SU-DHL-6 (cell line): ENCODE measurements around the gene SIK3.

Experiments
- H2AFZ ChIP-seq: fragments of 200-600 bp; sonication (generic); 2 replicates; pipeline ENCODE4 v1.6.1; 2014; ENCODE audit warnings: low read depth, mild to moderate bottlenecking, moderate library complexity, mixed read lengths, antibody characterized with exemption, low read length; ENCODE audit not compliant: severe bottlenecking
- H3F3A ChIP-seq: fragments of 200-600 bp; shearing (Covaris generic); 2 replicates; pipeline ENCODE4 v1.6.0; 2016; ENCODE audit warnings: antibody characterized with exemption, mild to moderate bottlenecking; ENCODE audit not compliant: insufficient read depth
- H3K27ac ChIP-seq: fragments of 200-600 bp; sonication (generic); 2 replicates; pipeline ENCODE4 v1.5.1; 2016; ENCODE audit warnings: low read depth, mild to moderate bottlenecking, low read length, moderate library complexity, mixed read lengths
- H3K27me3 ChIP-seq: fragments of 200-600 bp; sonication (generic), shearing (Covaris generic); 2 replicates; pipeline ENCODE4 v1.6.0; 2014; ENCODE audit warnings: mild to moderate bottlenecking, low read length
- H3K36me3 ChIP-seq: fragments of 200-600 bp; sonication (generic); 2 replicates; pipeline ENCODE4 v1.6.1; 2014; ENCODE audit warnings: mild to moderate bottlenecking, low read length, mixed read lengths
- H3K4me2 ChIP-seq: fragments of 300-600, 200-600 bp; shearing (Covaris generic), sonication (generic); 2 replicates; pipeline ENCODE4 v1.6.0; 2014; ENCODE audit warnings: low read length, low read depth, mild to moderate bottlenecking; ENCODE audit not compliant: poor library complexity, severe bottlenecking
- H3K4me3 ChIP-seq: fragments of 200-600 bp; sonication (generic); 2 replicates; pipeline ENCODE4 v1.5.1; 2014; ENCODE audit warnings: antibody characterized with exemption, low read length, mild to moderate bottlenecking, mixed read lengths; ENCODE audit not compliant: insufficient read depth, poor library complexity, severe bottlenecking
- H3K79me2 ChIP-seq: fragments of 200-600 bp; sonication (generic); 2 replicates; pipeline ENCODE4 v1.6.1; 2014; ENCODE audit warnings: mild to moderate bottlenecking, low read length, moderate library complexity; ENCODE audit not compliant: insufficient read depth
- H3K9ac ChIP-seq: fragments of 200-600 bp; sonication (generic); 2 replicates; pipeline ENCODE4 v1.7.0; 2014; ENCODE audit warnings: mild to moderate bottlenecking, low read length
- H3K9me2 ChIP-seq: fragments of 200-600 bp; sonication (generic); replicated peaks from 2 replicates; pipeline ENCODE4 v1.6.1; 2014; ENCODE audit warnings: low read length; ENCODE audit not compliant: insufficient read depth
- H3K9me3 ChIP-seq: fragments of 200-600 bp; sonication (generic); 2 replicates; pipeline ENCODE4 v1.6.1; 2014; ENCODE audit warnings: low read length, mixed read lengths; ENCODE audit not compliant: insufficient read depth
- H4K20me1 ChIP-seq: fragments of 200-600 bp; sonication (generic); 2 replicates; pipeline ENCODE4 v1.6.1; 2014; ENCODE audit warnings: low read depth, mild to moderate bottlenecking, antibody characterized with exemption, low read length, moderate library complexity, mixed read lengths
- EZH2phosphoT487 ChIP-seq: fragments of 200-600 bp; sonication (generic), shearing (Covaris generic); conservative IDR thresholded peaks from 2 replicates; pipeline ENCODE4 v1.6.1; 2018; ENCODE audit warnings: mild to moderate bottlenecking, antibody characterized with exemption, low read length, moderate library complexity, mixed read lengths
- TF ChIP-seq, protein P1 (sequence below): fragments of 200-600 bp; sonication (generic); IDR thresholded peaks from one replicate; pipeline ENCODE4 v1.5.1; 2017; ENCODE audit warnings: antibody characterized with exemption, mild to moderate bottlenecking, low read length, moderate library complexity; ENCODE audit not compliant: insufficient read depth, poor library complexity, severe bottlenecking

SIK3 gene

DNA sequence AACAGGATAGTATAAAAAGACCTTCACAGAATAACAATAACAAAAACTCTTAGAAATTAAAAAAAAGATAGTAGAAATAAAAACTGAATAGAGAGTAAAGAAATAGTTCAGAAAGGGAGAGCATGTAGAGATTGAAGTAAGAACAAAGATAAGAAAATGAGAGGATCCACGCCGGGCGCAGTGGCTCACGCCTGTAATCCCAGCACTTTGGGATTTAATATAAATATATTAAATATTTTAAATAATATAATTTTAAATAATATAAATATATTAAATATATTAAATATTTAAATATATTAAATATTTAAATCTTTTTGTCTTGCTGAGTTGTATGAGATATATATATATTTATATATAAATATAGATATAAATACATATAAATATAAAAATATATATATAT is 286.1 kb downstream of the SIK3 start:
- Histone ChIP-seq H3K79me2 (no peaks in the 10 kb centered on the region), H3K9me2 (no peaks in the 10 kb centered on the region), H3K9me3 (no peaks in the 10 kb centered on the region), H3K36me3 (no peaks in the 10 kb centered on the region), H3K4me3 (no peak overlapping the region), H4K20me1 (no peaks in the 10 kb centered on the region), H3F3A (0 out of 2 replicates have a peak, but pooled peaks cover 2% of the 10 kb centered on the region), H3K9ac (no peak overlapping the region), H2AFZ (no peak overlapping the region), H3K4me2 (no peak overlapping the region), H3K27me3 (no peaks in the 10 kb centered on the region), H3K27ac (no peak overlapping the region)
- TF ChIP-seq, protein P1, sequence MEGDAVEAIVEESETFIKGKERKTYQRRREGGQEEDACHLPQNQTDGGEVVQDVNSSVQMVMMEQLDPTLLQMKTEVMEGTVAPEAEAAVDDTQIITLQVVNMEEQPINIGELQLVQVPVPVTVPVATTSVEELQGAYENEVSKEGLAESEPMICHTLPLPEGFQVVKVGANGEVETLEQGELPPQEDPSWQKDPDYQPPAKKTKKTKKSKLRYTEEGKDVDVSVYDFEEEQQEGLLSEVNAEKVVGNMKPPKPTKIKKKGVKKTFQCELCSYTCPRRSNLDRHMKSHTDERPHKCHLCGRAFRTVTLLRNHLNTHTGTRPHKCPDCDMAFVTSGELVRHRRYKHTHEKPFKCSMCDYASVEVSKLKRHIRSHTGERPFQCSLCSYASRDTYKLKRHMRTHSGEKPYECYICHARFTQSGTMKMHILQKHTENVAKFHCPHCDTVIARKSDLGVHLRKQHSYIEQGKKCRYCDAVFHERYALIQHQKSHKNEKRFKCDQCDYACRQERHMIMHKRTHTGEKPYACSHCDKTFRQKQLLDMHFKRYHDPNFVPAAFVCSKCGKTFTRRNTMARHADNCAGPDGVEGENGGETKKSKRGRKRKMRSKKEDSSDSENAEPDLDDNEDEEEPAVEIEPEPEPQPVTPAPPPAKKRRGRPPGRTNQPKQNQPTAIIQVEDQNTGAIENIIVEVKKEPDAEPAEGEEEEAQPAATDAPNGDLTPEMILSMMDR, result no peak
- TF ChIP-seq EZH2phosphoT487, result no peak

DNA sequence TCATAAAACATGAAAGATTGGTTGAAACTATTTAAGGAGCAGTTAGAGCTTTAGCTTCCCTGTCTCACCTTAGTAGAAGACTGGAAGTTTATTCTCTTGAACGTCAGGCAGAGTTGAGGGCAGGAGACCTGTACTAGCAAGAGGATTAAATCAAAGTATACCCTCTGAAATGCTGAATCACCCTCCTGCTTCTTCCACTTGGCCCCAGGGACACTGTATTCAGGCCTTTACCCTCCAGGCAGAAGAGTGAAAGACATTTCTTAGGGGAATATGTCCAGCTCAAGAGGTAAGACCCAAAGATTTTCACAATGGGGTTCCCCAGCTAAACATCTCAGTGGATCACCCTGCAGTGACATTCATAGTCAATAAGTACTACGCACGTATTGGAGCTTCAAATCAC is 287.0 kb downstream of the SIK3 start:
- H3K9me3 ChIP-seq, result no peaks in the 10 kb centered on the region
- no peak overlapping the region for H3K27ac ChIP-seq
- H3K36me3 ChIP-seq, result no peaks in the 10 kb centered on the region
- H4K20me1 ChIP-seq, result no peaks in the 10 kb centered on the region
- no peak overlapping the region for H2AFZ ChIP-seq
- 0 out of 2 replicates have a peak, but pooled peaks cover 2% of the 10 kb centered on the region for H3F3A ChIP-seq
- no peak overlapping the region for H3K4me3 ChIP-seq
- TF ChIP-seq EZH2phosphoT487, result no peak
- TF ChIP-seq, protein P1, result no peak
- H3K9ac ChIP-seq, result no peak overlapping the region
- H3K27me3 ChIP-seq, result no peaks in the 10 kb centered on the region
- H3K4me2 ChIP-seq, result no peak overlapping the region
- H3K79me2 ChIP-seq, result no peaks in the 10 kb centered on the region
- H3K9me2 ChIP-seq, result no peaks in the 10 kb centered on the region

DNA sequence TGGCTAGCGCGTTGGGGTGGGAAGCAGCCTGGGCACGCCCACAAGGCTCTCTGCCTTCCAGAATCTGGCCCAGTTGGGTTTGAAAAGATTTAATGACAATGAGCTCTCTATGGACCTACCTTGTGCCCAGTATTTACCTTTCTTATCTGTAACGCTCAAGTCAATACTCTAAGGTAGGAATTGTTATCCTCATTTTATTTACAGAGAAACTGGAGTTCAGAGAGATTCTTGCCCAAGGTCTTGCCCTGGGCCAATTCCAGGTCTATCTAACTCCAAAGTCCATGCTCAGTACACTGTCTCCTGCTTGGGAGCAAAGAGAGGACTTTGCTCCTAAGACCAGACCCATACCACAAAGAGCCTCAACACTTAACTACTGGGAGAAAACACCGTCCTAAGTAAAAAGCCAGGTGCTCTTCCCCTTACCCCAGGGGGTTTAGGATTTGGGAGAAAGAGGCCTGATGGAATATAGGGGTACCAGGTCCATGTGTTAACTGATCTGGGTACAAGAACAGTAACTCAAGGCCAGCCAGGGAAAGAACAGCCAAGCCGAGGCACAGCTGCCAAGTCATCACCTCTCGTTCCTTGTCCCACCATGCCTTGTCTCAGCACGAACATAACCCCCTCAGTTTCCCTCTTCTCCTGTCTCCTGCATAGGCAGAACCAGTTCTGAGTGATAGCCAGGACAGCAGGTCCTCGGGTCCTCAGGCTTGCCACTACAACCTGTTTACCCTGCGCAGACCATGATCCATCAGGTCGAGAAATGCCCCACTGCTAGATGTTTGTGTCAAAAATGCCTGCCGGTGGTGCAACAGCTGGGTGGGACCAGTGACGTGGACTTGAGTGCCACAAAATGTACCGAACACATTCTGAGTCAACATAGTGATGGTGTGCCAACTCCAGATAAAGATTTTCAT is 289.7 kb downstream of the SIK3 start:
- Histone ChIP-seq H3K9ac (no peak overlapping the region), H4K20me1 (no peaks in the 10 kb centered on the region), H3F3A (0 out of 2 replicates have a peak, but pooled peaks cover 2% of the 10 kb centered on the region), H3K9me3 (no peaks in the 10 kb centered on the region), H3K9me2 (no peaks in the 10 kb centered on the region), H3K4me3 (no peak overlapping the region), H3K27ac (no peak overlapping the region), H3K4me2 (no peak overlapping the region), H2AFZ (no peak overlapping the region), H3K79me2 (no peaks in the 10 kb centered on the region), H3K36me3 (no peaks in the 10 kb centered on the region), H3K27me3 (no peaks in the 10 kb centered on the region)
- TF ChIP-seq, protein P1, result no peak
- no peak for TF ChIP-seq EZH2phosphoT487
